ENCODE data around the gene TMOD2. TPM values are rescaled to one million over a fixed set of nuclear protein-coding genes. Genes with fewer than 3 reads are reported as not detected.

TMOD2 gene
- total and polyA plus RNA-seq, 2 of the 8 experiments (the other 6 are each of a cell fraction or from before 2014, with no cell fraction given), result 0.80 to 6.5 TPM

- TF ChIP-seq SRF (IDR thresholded peaks at IDR 0.05; ENCODE audit: low read depth, low read length) (no peak), SIN3A (conservative IDR thresholded peaks at IDR 0.05 in 1 of 2, IDR thresholded peaks at IDR 0.05 in 1 of 2; ENCODE audit: low read depth in 1 of 2, low read length in 2 of 2) (no peak), ATF3 (IDR thresholded peaks at IDR 0.05; ENCODE audit: insufficient read depth, low read depth, low read length) (no peak)
Measured at GRCh38 chr15:51780636-51781035, 29.2 kb downstream of the TMOD2 start (continued).

All from H1 (cell line).